ENCODE measurements around the gene GDF10. TPM values are rescaled to one million over a fixed set of nuclear protein-coding genes. Genes with fewer than 3 reads are reported as not detected.

Gene GDF10
- total and polyA plus RNA-seq, 10 of the 15 experiments (the other 5 are each of a cell fraction or from before 2014, with no cell fraction given): not detected

GRCh38 chr10:47301833-47302232 is 1.8 kb downstream of the GDF10 start (continued):
- TF ChIP-seq ZNF687 (IDR thresholded peaks at IDR 0.05) (no peak), SIX5 (IDR thresholded peaks at IDR 0.05; ENCODE audit: low read depth, low read length, severe bottlenecking) (no peak), MYB (IDR thresholded peaks at IDR 0.05; ENCODE audit: borderline replicate concordance, low read depth, low read length) (no peak), POLR2AphosphoS5 (IDR thresholded peaks at IDR 0.05; ENCODE audit: low read length) (no peak), IRF5 (IDR thresholded peaks at IDR 0.05; ENCODE audit: borderline replicate concordance) (no peak), SREBF1 (IDR thresholded peaks at IDR 0.05; ENCODE audit: low read length) (no peak), YBX1 (IDR thresholded peaks at IDR 0.05) (no peak)

GRCh38 chr10:47303105-47303504 is 3.1 kb downstream of the GDF10 start:
- H3K27ac ChIP-seq (ENCODE audit: control insufficient read depth, insufficient read depth): no peak overlapping the region
- H3K9ac ChIP-seq (ENCODE audit: control insufficient read depth, insufficient read depth, low read length): no peak overlapping the region
- H3K4me1 ChIP-seq (ENCODE audit: control insufficient read depth, insufficient read depth, low read length): no peaks in the 10 kb centered on the region
- BruUV-seq (replicated peaks): no TSS peak
- no peak overlapping the region for H3K4me2 ChIP-seq (ENCODE audit: control insufficient read depth, insufficient read depth)
- DNase-seq (ENCODE audit: low read depth, low spot score) (no peak), FAIRE-seq (no peak), ATAC-seq (no peak)
- H3K79me2 ChIP-seq (ENCODE audit: control insufficient read depth, insufficient read depth, low read length): no peaks in the 10 kb centered on the region
- H3K4me3 ChIP-seq: no peak overlapping the region
- RAD21 ChIA-PET (ENCODE audit: unreplicated experiment): interaction anchor here (1.6 kb wide), 1 partner anchor 9 kb away, joined by 4 read pairs; no protein-coding TSS in a partner anchor
- intact Hi-C loops (cut with micrococcal nuclease; ENCODE audit: unreplicated experiment) (no loop called here), in situ Hi-C loops (cut with MboI) (no loop called here)
- CTCF ChIA-PET: interaction anchor here (1.6 kb wide), 1 partner anchor 255 kb away, joined by 8 read pairs; no protein-coding TSS in a partner anchor
- 41% methylated on average over 7 of the region's 7 CpGs for WGBS (ENCODE audit: insufficient coverage, insufficient replicate concordance, low lambda C conversion rate, missing lambda C conversion rate)
- H3K9me3 ChIP-seq (replicated peaks; ENCODE audit: control insufficient read depth, insufficient read depth, low read length): no peaks in the 10 kb centered on the region
- peaks cover 3 to 4% of the 10 kb centered on the region in 2 experiments; a peak in 3 of 4 replicates for H3K27me3 ChIP-seq (replicated peaks in 1 of 2; ENCODE audit: control insufficient read depth in 2 of 2, insufficient read depth in 2 of 2, low read length in 1 of 2)
- POLR2A ChIA-PET: no interaction called here
- no peak overlapping the region for H2AFZ ChIP-seq (ENCODE audit: control insufficient read depth, low read depth, low read length)
- H3K36me3 ChIP-seq (ENCODE audit: control insufficient read depth in 2 of 2, insufficient read depth in 2 of 2, low read length in 1 of 2): no peaks in the 10 kb centered on the region
- SMC1A ChIA-PET (ENCODE audit: uncharacterized antibody, unreplicated experiment): interaction anchor here (1.1 kb wide), 1 partner anchor 278 kb away, joined by 4 read pairs; no protein-coding TSS in a partner anchor
- no peaks in the 10 kb centered on the region for H4K20me1 ChIP-seq (ENCODE audit: control insufficient read depth, insufficient read depth)
- TF ChIP-seq IKZF2 (IDR thresholded peaks at IDR 0.05) (no peak), FOXM1 (IDR thresholded peaks at IDR 0.05; ENCODE audit: low read depth, low read length) (no peak), CTCF (IDR thresholded peaks at IDR 0.05 in 2 of 3, conservative IDR thresholded peaks at IDR 0.05 in 1 of 3; ENCODE audit: control insufficient read depth in 2 of 3, extremely low read depth in 1 of 3, insufficient read depth in 1 of 3, low read depth in 3 of 3, low read length in 3 of 3) (no peak), CEBPZ (IDR thresholded peaks at IDR 0.05; ENCODE audit: low read depth, low read length) (no peak), WRNIP1 (IDR thresholded peaks at IDR 0.05; ENCODE audit: borderline replicate concordance, low read depth, low read length) (no peak)
